ENCODE results near the gene ADORA2A.
"Not testable (repeated sequence)": the region's sequence is repeated elsewhere in the genome, so short reads cannot be mapped to it uniquely, and the experiment has no call there.

ADORA2A gene

DNA sequence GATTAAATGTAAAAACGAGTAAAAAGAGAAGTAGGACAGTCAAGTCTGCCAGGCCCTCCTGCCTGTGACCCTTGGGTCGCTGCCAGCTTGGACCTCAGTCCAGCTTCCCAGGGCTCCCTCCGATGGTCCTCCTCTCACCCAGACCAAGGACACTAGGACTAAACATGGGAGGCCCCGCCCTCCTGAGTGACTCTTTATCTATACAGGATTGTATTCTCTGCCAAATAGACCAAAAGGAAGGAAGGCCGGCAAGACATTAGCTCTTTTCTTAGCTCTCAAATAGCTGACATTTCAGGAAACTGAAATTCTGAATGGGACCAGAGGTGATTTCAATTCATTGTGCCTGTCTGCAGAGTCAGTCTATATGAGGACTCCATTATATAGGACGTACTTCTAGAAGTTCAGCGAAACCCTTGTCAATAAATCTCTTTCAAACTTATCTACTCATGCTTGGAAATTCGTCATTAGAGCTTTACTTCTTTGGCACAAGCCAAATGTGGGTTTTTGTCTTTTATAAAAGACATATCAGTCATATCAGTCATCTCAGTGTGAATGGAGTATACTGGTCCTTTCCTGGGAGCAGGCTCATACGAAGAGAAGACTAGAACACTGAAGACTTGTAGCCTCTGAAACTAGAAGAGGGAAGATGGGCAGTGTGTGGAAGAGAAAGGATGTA is 28.5 kb downstream of the ADORA2A start:
- DNase-seq: no peak

GRCh38 chr22:24457894-24458420 is 30.6 kb downstream of the ADORA2A start:
- DNase-seq: no peak

DNA sequence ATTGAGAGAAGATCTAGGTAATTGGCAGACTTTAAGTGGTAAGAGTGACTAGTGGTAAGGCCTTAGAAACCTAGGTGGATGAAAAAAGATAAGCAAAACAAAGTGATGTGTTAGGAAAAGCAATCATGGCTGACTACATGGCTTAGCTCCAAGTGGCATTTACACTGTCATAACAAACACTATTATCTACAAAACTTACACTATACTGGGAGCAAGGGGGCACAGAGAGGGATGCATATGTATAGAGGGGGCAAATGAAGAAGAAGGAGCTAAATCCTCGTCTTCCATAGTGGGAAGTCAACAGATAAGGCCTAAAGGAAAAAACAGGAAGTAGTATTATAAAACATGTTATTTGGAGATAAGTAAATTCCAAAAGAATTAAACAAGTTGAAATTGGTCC is 32.5 kb downstream of the ADORA2A start:
- DNase-seq: no peak

DNA sequence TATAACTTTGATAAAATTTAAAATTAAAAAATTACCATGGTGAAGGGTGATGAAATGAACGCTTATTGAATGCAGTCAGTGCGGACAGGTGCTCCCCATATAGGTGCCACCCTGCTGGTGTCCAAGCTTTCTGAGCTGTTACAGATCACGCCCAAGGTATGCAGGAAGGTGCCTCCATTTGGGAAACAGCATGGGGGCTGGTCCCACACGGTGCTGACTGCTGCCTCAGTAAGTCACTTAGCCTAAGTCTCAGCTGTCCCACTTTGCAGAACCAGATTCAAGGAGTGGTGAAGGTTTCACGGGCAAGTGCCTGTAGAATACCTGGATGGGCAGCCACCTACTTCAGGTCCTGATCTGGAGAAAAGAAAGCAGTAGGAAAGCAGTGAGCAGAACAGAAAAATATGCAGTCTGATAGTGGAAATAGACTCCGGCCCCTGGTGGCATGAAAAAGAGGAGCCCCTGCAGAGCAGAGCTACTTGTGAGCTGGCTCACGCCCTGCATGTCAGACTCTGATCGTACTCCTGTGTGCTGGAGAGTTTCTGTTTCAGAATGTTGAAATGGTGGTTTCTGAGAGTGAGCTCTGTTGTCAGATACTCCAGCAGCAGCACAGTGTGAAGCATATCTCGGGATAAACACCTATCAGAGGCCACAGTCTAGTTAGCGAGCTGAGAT is 33.2 kb downstream of the ADORA2A start:
- DNase-seq: no peak

GRCh38 chr22:24463071-24463760 is 35.8 kb downstream of the ADORA2A start:
- DNase-seq: no peak

DNA sequence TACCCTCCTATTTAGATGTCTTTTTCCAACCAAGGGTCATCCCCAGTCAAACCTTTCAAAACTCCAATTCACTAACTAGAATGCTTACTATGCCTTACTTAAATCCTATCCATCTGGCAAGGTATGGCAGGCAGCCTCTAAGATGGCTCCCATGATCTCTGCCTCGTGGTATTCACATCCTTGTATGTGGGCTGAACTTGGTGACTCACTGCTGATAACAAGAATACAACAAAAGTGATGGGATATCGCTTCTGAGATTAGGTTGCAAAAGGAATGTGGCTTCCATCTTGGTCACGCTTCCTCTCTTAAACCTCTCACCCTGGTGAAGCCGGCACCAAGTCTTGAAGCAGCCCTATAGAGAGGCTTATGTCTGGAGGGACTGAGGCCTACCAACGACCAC is 38.2 kb downstream of the ADORA2A start:
- no peak for DNase-seq

DNA sequence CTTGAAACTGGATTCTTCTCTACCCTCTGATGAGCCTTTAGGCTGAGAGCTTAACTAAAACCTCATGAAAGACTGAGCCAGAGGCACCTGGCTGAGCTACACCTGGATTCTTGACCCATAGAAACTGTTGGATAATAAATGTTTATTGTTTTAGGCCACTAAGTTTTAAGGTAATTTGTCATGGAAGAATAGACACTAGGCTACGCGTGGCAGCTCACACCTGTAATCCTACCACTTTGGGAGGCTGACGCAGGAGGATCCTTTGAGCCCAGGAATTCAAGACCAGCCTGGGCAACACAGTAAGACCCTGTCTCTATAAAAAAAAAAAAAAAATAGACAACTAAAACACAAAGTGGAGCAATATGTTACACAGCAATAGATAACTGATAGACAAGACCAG is 38.6 kb downstream of the ADORA2A start:
- DNase-seq: no peak

DNA sequence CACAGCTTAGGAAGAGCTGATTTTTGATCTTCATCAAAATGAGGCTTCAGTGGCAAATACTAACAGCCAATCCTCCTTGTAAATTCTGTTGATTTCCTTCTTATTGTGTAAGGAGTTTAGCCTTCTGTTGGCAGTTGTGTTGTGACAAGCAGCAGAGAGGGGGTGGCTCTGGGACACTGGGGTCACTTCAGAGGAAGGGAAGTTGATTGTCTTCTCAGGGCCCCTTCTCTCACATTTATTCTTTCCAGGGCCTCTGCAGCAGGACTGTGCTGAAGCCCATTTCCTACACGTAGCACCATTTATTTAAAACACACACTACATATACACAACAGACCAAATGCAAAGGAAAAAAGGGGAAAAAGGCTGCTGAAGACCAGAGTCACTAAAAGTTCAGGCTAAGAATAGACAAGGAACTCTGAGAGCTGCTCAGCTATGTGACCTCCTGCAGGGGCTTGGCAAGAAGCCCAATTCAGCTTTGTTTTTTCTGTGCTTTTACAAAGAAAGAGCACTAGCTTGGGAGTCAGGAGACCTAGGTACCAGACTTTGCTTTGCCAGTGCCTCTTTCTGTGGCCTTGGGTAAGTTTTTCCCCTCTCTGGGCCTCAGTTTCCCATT is 39.4 kb downstream of the ADORA2A start:
- DNase-seq: no peak

GRCh38 chr22:24467340-24467739 is 39.9 kb downstream of the ADORA2A start:
- no peak for DNase-seq

DNA sequence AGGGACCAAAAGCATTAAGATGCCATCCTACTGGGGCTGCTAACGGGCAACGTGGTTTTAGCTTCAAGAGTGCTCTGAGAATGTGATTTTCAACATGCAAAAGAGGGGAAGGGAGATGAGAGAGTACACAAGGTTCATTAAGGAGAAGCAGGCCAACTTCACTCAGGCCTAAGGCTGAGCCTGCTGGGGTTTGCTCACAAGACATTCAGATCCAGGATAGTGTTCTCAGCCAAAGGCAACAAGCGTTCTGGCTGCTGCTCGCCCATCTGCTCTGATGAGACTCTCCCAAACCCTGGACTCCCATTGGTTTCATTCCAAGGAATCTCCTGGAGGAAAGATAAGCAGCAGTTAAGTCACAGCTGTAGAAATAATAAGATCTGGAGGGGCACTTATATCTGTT is 44.2 kb downstream of the ADORA2A start:
- no peak for DNase-seq

- DNase-seq: no peak
Observed at GRCh38 chr22:24473284-24473683, 45.9 kb downstream of the ADORA2A start.

GRCh38 chr22:24474221-24474620 is 46.8 kb downstream of the ADORA2A start:
- DNase-seq: no peak

DNA sequence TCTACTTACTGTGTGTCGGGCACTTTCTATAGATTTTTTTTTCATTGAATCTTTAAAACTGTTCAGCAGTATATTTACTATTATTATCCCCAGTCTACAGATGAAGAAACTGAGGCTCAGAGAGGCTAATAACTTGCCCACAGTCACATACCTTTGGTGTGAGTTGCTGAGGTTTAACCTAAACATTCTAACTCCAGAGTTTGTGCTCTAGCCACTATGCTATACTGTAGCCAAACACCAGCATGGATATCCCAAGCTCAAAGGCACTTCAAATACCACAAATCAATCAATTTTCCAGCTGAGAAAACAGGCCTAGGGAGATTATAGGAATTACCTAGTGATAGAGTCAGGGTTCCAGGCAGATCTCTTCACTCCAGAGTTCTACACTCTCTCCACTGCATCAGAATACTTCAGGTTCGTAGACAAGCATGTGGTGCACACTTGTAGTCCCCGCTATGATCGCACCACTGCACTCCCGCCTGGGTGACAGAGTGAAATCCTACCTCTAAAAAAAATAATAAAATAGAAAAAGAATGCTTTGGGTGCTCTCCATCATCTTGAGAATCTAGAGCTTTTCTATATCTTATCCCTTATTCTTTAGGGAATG is 47.4 kb downstream of the ADORA2A start:
- DNase-seq: no peak

DNA sequence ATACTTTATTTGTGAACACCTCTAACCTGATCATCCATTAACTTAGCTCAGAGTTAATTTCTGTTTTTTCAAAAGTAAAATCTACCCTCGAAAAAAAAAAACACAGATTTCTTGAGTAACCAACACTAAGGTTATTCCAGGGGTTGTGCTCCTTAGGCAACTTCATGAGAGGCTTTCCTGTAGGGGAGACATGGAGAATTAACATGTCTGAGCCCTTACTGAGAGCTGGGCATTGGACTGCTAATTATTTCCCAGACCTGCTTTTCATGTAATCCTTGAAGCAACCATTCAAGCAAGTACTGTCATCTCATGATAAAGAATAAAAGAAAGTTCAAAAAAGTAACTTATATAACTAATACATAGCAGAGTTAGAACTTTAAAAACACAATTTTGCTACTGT is 54.2 kb downstream of the ADORA2A start:
- no peak for DNase-seq

- DNase-seq: no peak
Observed at GRCh38 chr22:24482575-24482974, 55.2 kb downstream of the ADORA2A start.

GRCh38 chr22:24482998-24483397 is 55.6 kb downstream of the ADORA2A start:
- no peak for DNase-seq

GRCh38 chr22:24483976-24484545 is 56.7 kb downstream of the ADORA2A start:
- DNase-seq: no peak

- DNase-seq: no peak
Observed at GRCh38 chr22:24485170-24485569, 57.8 kb downstream of the ADORA2A start.

GRCh38 chr22:24485608-24486007 is 58.2 kb downstream of the ADORA2A start:
- no peak for DNase-seq

DNA sequence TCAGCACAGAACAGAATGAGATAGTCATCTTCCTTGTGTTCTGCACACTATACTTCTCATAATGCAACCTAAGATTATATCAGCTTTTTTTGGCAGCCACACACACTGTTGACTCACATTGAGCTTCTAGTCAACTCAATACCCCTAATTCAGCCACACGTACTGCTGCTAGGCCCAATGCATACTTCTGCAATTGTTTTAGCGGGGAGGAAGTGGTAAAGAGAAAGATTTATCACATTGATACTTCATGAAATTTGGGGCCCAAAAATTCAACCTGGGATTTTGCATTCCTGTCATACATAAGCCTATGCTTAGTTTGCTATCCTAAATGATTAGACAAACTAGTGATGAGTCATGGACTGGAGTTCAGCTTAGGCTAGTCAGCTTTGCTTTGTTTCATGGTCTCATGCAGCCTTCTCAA is 59.1 kb downstream of the ADORA2A start:
- DNase-seq: no peak

GRCh38 chr22:24489011-24489410 is 61.6 kb downstream of the ADORA2A start:
- no peak for DNase-seq

DNA sequence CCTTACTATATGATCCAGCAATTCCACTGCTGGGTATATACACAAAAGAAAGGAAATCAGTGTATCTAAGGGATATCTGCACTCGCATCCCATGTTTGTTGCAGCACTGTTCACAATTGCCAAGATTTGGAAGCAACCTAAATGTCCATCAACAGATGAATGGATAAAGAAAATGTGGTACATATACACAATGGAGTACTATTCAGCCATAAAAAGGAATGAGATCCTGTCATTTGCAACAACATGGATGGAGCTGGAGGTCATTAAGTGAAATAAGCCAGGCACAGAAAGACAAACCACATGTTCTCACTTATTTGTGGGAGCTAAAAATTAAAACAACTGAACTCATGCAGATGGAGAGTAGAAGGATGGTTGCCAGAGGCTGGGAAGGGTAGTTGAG is 62.0 kb downstream of the ADORA2A start:
- not testable (repeated sequence) for DNase-seq

Measured in activated CD4-positive, alpha-beta T cell treated with anti-CD3 and anti-CD28 coated beads for 1 hour (primary cell).